Loucy (cell line): Measurements from ENCODE around the gene PPL.

Source experiments
- H2AFZ ChIP-seq: fragments of 200-600 bp; sonication (generic); 2 replicates; pipeline ENCODE4 v1.6.0; 2016; ENCODE audit warnings: antibody characterized with exemption, mild to moderate bottlenecking, low read length, moderate library complexity
- H3F3A ChIP-seq: fragments of 200-600 bp; 2 replicates; pipeline ENCODE4 v1.6.0; 2016; ENCODE audit warnings: antibody characterized with exemption, low read depth, mild to moderate bottlenecking
- H3K27me3 ChIP-seq: fragments of 200-600 bp; sonication (generic); 2 replicates; pipeline ENCODE4 v1.6.1; 2014; ENCODE audit warnings: low read length, mild to moderate bottlenecking; ENCODE audit not compliant: insufficient read depth, poor library complexity, severe bottlenecking
- H3K36me3 ChIP-seq: fragments of 200-600 bp; sonication (generic); 2 replicates; pipeline ENCODE4 v1.6.1; 2016; ENCODE audit warnings: low read length; ENCODE audit not compliant: insufficient read depth
- H3K4me1 ChIP-seq: fragments of 200-600 bp; sonication (generic); 2 replicates; pipeline ENCODE4 v1.5.1; 2014; ENCODE audit warnings: low read length, mild to moderate bottlenecking; ENCODE audit not compliant: insufficient read depth, poor library complexity, severe bottlenecking
- H3K4me2 ChIP-seq: fragments of 200-600 bp; sonication (generic); 2 replicates; pipeline ENCODE4 v1.6.0; 2014; ENCODE audit warnings: antibody characterized with exemption, low read length, low read depth, mild to moderate bottlenecking; ENCODE audit not compliant: poor library complexity, severe bottlenecking
- H3K4me3 ChIP-seq: fragments of 200-600 bp; sonication (generic); 2 replicates; pipeline ENCODE4 v1.5.1; 2014; ENCODE audit warnings: low read length, mild to moderate bottlenecking, mixed read lengths; ENCODE audit not compliant: poor library complexity, severe bottlenecking
- H3K79me2 ChIP-seq: fragments of 200-600 bp; sonication (generic); 2 replicates; pipeline ENCODE4 v1.6.1; 2014; ENCODE audit warnings: low read length; ENCODE audit not compliant: insufficient read depth
- H3K9ac ChIP-seq: fragments of 200-600 bp; sonication (generic); 2 replicates; pipeline ENCODE4 v1.6.0; 2014; ENCODE audit warnings: mild to moderate bottlenecking, low read depth, low read length, moderate library complexity; ENCODE audit not compliant: poor library complexity, severe bottlenecking
- H3K9me2 ChIP-seq: fragments of 200-600 bp; sonication (generic); replicated peaks from 2 replicates; pipeline ENCODE4 v1.6.1; 2016; ENCODE audit warnings: low read depth, low read length, mixed read lengths
- H3K9me3 ChIP-seq: fragments of 200-600 bp; sonication (generic); 2 replicates; pipeline ENCODE4 v1.6.1; 2014; ENCODE audit warnings: mild to moderate bottlenecking, antibody characterized with exemption, low read length, low read depth; ENCODE audit not compliant: insufficient read depth
- H4K20me1 ChIP-seq: fragments of 200-600 bp; sonication (generic); 2 replicates; pipeline ENCODE4 v1.6.0; 2014; ENCODE audit warnings: antibody characterized with exemption, low read length, mild to moderate bottlenecking; ENCODE audit not compliant: insufficient read depth, poor library complexity, severe bottlenecking
- CTCF ChIP-seq: fragments of 200-600 bp; sonication (generic); conservative IDR thresholded peaks from 2 replicates; pipeline ENCODE4 v1.5.1; 2014; ENCODE audit warnings: mild to moderate bottlenecking, antibody characterized with exemption, low read length
- EZH2phosphoT487 ChIP-seq: fragments of 200-600 bp; IDR thresholded peaks from 2 replicates; pipeline ENCODE4 v1.6.1; 2018; ENCODE audit warnings: antibody characterized with exemption, mild to moderate bottlenecking, moderate library complexity, borderline replicate concordance

PPL gene

DNA sequence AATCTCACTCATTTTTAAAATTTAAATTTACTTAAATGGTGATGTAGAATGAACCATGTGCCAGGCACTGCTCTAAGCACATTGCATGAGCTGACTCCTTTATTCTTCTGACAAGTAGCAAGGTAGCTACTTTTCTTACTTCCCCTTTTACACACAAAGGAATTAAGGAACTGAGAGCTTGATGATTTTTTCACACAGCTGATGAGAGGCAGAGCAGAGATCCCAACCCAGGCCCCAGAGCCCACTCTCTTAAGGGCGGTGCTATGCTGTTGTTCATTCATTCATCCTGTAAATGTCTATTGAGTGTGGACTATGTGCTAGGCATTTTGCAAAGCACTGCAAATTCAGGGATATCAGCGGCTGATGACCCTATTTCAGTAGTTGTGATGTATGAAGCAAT is 39.1 kb upstream of the PPL start:
- Histone ChIP-seq H3K79me2 (no peaks in the 10 kb centered on the region), H3K4me2 (no peak overlapping the region), H3K27me3 (no peaks in the 10 kb centered on the region), H3K9ac (no peak overlapping the region), H3K4me3 (no peak overlapping the region), H3K9me2 (no peaks in the 10 kb centered on the region), H3F3A (no peaks in the 10 kb centered on the region), H4K20me1 (no peaks in the 10 kb centered on the region), H3K4me1 (no peaks in the 10 kb centered on the region), H3K36me3 (no peaks in the 10 kb centered on the region), H3K9me3 (no peaks in the 10 kb centered on the region), H2AFZ (no peak overlapping the region)
- no peak for TF ChIP-seq CTCF

GRCh38 chr16:4972938-4973587 is 36.1 kb upstream of the PPL start:
- H2AFZ ChIP-seq: no peak overlapping the region
- TF ChIP-seq EZH2phosphoT487 (no peak), CTCF (no peak)
- H3K4me3 ChIP-seq: no peak overlapping the region
- no peaks in the 10 kb centered on the region for H3F3A ChIP-seq
- no peak overlapping the region for H3K9ac ChIP-seq
- no peaks in the 10 kb centered on the region for H3K9me3 ChIP-seq
- H3K27me3 ChIP-seq: no peaks in the 10 kb centered on the region
- H3K4me1 ChIP-seq: no peaks in the 10 kb centered on the region
- no peak overlapping the region for H3K4me2 ChIP-seq
- H4K20me1 ChIP-seq: no peaks in the 10 kb centered on the region
- no peaks in the 10 kb centered on the region for H3K9me2 ChIP-seq
- no peaks in the 10 kb centered on the region for H3K79me2 ChIP-seq
- H3K36me3 ChIP-seq: no peaks in the 10 kb centered on the region

DNA sequence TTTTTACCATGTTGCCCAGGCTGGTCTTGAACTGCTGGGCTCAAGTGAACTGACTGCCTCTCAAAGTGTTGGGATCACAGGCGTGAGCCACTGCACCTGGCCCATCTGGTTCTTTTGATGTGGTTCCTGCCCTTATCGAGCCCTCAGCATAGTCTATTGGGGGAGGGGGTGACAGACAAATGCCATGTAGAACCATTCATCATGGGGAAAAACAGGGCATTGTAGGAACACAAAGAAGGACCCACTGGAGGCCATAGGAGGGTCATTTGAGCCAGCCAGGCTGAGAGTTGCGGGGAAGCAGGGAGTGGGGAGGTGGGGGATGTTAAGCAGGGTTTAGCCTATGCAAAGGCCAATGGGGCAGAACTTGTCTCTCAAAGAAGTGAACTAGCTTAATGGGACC is 33.1 kb upstream of the PPL start:
- H3K9me2 ChIP-seq: no peaks in the 10 kb centered on the region
- no peak overlapping the region for H3K4me2 ChIP-seq
- no peaks in the 10 kb centered on the region for H3F3A ChIP-seq
- H4K20me1 ChIP-seq: no peaks in the 10 kb centered on the region
- H3K79me2 ChIP-seq: no peaks in the 10 kb centered on the region
- no peak overlapping the region for H3K9ac ChIP-seq
- H2AFZ ChIP-seq: no peak overlapping the region
- no peaks in the 10 kb centered on the region for H3K36me3 ChIP-seq
- TF ChIP-seq CTCF (no peak), EZH2phosphoT487 (no peak)
- H3K9me3 ChIP-seq: no peaks in the 10 kb centered on the region
- H3K27me3 ChIP-seq: no peaks in the 10 kb centered on the region
- no peaks in the 10 kb centered on the region for H3K4me1 ChIP-seq
- H3K4me3 ChIP-seq: no peak overlapping the region
